Endothelial cell (in vitro differentiated cells): Measurements from ENCODE around the gene ZNF407. TPM values are rescaled to one million over a fixed set of nuclear protein-coding genes. Genes with fewer than 3 reads are reported as not detected.

Experiments
- DNase-seq: peaks from one replicate; pipeline ENCODE4 v3.0.0; 2021; ENCODE audit warnings: low spot score
- H3K27ac Mint-ChIP-seq: one replicate; pipeline ENCODE4 v1.8.0; 2021; ENCODE audit warnings: mixed read lengths, inconsistent platforms; ENCODE audit not compliant: unreplicated experiment
- H3K27me3 Mint-ChIP-seq: one replicate; pipeline ENCODE4 v1.8.0; 2021; ENCODE audit warnings: mild to moderate bottlenecking, moderate library complexity, mixed read lengths, inconsistent platforms; ENCODE audit not compliant: unreplicated experiment
- H3K36me3 Mint-ChIP-seq: one replicate; pipeline ENCODE4 v1.8.0; 2021; ENCODE audit warnings: mild to moderate bottlenecking, low read depth, mixed read lengths, inconsistent platforms; ENCODE audit not compliant: unreplicated experiment
- H3K4me1 Mint-ChIP-seq: one replicate; pipeline ENCODE4 v1.8.0; 2021; ENCODE audit warnings: mild to moderate bottlenecking, mixed read lengths, inconsistent platforms; ENCODE audit not compliant: unreplicated experiment
- H3K4me3 Mint-ChIP-seq: one replicate; pipeline ENCODE4 v1.8.0; 2021; ENCODE audit warnings: mild to moderate bottlenecking, mixed read lengths, inconsistent platforms; ENCODE audit not compliant: unreplicated experiment
- H3K9me3 Mint-ChIP-seq: one replicate; pipeline ENCODE4 v1.8.0; 2021; ENCODE audit warnings: mixed read lengths, inconsistent platforms; ENCODE audit not compliant: unreplicated experiment
- total RNA-seq: library from RNA; stranded (reverse); fragmentation: NEBNext Ultra II Directional; extraction: Animal tissue kit (Norgen Biotek cat#: 25700); gene quantifications from one replicate; pipeline ENCODE4 v1.2.1, GENCODE V29; 2021; ENCODE audit not compliant: unreplicated experiment
- TF ChIP-seq, protein P1 (sequence below): fragments of 200-600 bp; sonication (generic); IDR thresholded peaks from one replicate; pipeline ENCODE4 v1.5.0; 2021; ENCODE audit warnings: antibody characterized with exemption; ENCODE audit not compliant: unreplicated experiment

The ZNF407 gene
- total RNA-seq, 1 donor from 2014 or later, result 16.8 TPM

DNA sequence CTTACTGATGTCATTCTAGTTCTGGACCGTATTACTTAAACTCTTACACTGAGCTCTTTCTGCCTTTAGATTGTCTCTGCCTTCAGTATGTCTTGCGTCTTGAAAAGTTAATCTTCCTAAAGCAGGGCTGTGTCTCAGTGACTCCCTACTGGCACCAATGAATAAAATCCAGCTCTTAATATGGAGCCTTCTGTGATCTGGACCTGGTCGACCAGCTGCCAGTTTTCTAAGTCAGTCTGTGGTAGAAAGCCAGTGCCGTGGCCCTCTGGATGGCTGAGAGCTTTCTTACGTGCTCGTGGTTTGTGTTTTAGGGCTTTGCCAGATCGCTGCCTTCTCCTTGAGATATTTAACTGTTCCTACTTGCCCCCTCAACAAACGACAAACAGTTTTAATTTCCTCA, 26.8 kb downstream of the ZNF407 start:
- H3K27me3 Mint-ChIP-seq, result no peaks in the 10 kb centered on the region
- no peaks in the 10 kb centered on the region for H3K9me3 Mint-ChIP-seq
- TF ChIP-seq, protein P1, sequence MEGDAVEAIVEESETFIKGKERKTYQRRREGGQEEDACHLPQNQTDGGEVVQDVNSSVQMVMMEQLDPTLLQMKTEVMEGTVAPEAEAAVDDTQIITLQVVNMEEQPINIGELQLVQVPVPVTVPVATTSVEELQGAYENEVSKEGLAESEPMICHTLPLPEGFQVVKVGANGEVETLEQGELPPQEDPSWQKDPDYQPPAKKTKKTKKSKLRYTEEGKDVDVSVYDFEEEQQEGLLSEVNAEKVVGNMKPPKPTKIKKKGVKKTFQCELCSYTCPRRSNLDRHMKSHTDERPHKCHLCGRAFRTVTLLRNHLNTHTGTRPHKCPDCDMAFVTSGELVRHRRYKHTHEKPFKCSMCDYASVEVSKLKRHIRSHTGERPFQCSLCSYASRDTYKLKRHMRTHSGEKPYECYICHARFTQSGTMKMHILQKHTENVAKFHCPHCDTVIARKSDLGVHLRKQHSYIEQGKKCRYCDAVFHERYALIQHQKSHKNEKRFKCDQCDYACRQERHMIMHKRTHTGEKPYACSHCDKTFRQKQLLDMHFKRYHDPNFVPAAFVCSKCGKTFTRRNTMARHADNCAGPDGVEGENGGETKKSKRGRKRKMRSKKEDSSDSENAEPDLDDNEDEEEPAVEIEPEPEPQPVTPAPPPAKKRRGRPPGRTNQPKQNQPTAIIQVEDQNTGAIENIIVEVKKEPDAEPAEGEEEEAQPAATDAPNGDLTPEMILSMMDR, result no peak
- H3K27ac Mint-ChIP-seq, result no peak overlapping the region
- H3K4me3 Mint-ChIP-seq, result no peak overlapping the region
- H3K4me1 Mint-ChIP-seq, result no peaks in the 10 kb centered on the region
- no peaks in the 10 kb centered on the region for H3K36me3 Mint-ChIP-seq
- DNase-seq, result no peak

DNA sequence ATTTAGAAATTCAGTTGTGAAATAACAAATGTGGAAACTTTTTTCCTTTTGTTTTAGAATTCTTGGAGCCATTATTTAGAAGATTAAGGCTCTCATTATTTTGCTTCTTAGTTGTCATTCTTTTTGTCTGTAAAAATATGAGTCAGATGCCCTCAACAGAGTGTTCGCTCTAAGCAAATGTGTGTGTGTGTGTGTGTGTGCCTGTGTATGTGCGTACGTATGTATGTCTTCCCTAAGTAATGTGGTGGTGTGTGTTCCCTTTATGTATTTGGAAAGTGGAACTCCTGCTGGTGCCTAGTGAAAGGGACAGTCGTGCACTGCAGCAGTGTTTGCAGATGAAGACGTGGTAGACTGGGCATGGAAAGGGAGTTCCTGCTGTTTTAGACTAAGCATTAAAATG, 27.5 kb downstream of the ZNF407 start:
- H3K27me3 Mint-ChIP-seq, result no peaks in the 10 kb centered on the region
- H3K4me1 Mint-ChIP-seq, result no peaks in the 10 kb centered on the region
- H3K27ac Mint-ChIP-seq, result no peak overlapping the region

DNA sequence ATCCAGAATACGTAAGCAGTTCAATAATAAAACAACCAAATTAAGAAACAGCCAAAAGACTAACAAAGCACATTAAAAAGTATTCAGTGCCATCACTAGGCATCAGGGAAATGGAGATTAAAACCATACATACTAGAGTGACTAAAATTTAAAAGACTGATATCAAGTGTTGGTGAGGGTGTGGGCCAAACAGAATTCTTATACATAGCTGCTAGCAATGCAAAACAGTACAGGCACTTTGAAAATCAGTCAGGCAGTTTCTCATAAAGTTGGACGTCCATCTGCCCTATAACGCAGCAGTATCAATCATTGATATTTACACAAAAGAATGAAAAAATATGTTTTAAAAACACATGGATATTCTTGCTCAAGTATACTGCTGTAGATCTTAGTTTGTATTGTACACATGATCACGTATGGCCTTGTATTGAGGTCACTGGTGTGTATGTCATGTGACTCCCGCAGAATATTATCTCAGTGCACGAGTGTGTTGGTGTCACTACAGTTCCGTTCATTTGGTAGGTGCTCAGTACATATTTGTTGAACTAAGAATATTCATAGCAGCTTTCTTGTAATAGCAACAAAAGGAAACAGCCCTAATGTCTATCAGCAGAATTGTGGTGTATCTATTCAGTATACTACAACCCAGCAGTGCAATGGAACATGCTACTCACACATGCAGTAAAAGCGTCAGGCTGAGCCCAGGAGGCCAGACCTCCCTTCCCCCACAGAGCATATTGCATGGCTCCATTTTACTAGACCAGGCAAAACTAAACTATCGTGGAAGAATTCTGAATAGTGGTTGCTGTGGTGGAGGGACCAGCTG, 28.6 kb downstream of the ZNF407 start:
- H3K4me3 Mint-ChIP-seq, result no peak overlapping the region
- no peaks in the 10 kb centered on the region for H3K27me3 Mint-ChIP-seq
- H3K4me1 Mint-ChIP-seq, result peaks cover 7% of the 10 kb centered on the region
- TF ChIP-seq, protein P1, result no peak
- H3K36me3 Mint-ChIP-seq, result no peaks in the 10 kb centered on the region
- no peaks in the 10 kb centered on the region for H3K9me3 Mint-ChIP-seq
- no peak for DNase-seq
- H3K27ac Mint-ChIP-seq, result no peak overlapping the region

More for the DNA sequence above, 27.5 kb downstream of the ZNF407 start:
- H3K9me3 Mint-ChIP-seq, result no peaks in the 10 kb centered on the region
- H3K36me3 Mint-ChIP-seq, result no peaks in the 10 kb centered on the region
- H3K4me3 Mint-ChIP-seq, result no peak overlapping the region
- TF ChIP-seq, protein P1, result no peak
- no peak for DNase-seq

DNA sequence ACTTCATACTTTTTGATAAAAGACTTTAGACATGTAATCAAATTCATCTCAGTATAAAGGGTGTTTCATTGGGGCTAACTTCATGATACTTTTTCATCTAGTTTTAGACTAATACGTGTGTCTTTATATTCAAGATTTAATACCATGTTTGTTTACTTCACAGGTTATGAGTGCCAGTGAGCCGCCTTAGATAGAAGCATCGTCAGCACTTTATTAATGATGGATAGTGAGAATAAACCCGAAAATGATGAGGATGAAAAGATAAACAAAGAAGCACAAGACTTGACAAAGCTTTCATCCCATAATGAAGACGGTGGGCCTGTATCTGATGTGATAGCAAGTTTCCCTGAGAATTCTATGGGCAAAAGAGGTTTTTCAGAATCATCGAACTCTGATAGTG, 33.1 kb downstream of the ZNF407 start:
- Mint-ChIP-seq H3K27ac (no peak overlapping the region), H3K36me3 (peaks cover 16% of the 10 kb centered on the region), H3K4me3 (no peak overlapping the region), H3K4me1 (peaks cover 21% of the 10 kb centered on the region), H3K27me3 (no peaks in the 10 kb centered on the region), H3K9me3 (no peaks in the 10 kb centered on the region)
- no peak for DNase-seq
- TF ChIP-seq, protein P1, result no peak

DNA sequence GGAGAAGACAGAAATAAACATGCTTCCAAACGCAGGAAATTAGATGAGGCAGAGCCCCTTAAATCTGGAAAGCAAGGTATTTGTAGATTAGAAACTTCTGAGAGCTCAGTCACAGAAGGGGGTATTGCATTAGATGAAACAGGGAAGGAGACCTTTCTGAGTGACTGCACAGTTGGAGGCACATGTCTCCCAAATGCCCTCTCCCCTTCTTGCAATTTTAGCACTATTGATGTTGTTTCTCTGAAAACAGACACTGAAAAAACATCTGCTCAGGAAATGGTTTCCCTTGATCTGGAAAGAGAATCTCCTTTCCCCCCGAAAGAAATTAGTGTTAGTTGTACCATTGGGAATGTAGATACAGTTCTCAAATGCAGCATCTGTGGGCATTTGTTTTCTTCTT, 33.5 kb downstream of the ZNF407 start:
- Mint-ChIP-seq H3K9me3 (no peaks in the 10 kb centered on the region), H3K36me3 (peaks cover 16% of the 10 kb centered on the region), H3K27me3 (no peaks in the 10 kb centered on the region), H3K4me1 (peaks cover 21% of the 10 kb centered on the region), H3K4me3 (no peak overlapping the region), H3K27ac (peak overlapping the region; percentile 28)
- DNase-seq, result no peak
- TF ChIP-seq, protein P1, result no peak
